HG03066 (cell line): ENCODE data around the gene URI1.

Source experiments
- ATAC-seq: cut with Tn5 transposase; IDR thresholded peaks from one replicate; pipeline ENCODE4 v1.9.1; 2021; ENCODE audit warnings: low read depth; ENCODE audit not compliant: unreplicated experiment

The URI1 gene

DNA sequence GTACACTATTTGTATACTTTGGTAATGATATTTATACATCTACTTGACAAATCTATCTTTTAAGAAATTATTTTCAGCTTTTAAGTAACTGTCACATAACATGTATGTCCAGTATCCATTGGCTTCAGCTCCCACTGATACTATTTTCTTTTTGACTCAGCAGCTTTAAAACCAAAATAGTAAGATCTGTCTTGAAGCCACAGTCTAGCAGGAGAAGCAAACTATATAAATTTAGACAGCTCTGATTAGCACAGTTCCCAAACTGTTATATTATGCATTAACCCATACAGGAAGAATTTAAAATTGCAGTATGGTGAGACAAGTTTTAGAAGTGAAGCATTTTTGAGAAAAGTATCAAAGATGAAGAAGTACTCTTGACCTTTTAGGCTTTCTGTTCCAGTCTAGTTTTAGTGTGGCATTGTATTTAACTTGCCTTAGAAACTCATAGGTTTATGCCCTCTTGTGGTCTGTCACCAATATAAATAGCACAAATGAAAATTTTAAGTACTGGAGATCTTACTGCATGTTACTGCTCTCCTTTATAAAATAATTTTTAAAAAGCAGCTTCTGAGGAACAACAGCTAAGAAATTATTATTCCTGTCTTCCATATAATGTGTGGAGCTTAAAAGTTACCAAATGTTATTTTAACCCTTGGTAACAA, 24.7 kb downstream of the URI1 start:
- no peak for ATAC-seq

- no peak for ATAC-seq
Observed at GRCh38 chr19:29967623-29968022, 25.6 kb downstream of the URI1 start.

DNA sequence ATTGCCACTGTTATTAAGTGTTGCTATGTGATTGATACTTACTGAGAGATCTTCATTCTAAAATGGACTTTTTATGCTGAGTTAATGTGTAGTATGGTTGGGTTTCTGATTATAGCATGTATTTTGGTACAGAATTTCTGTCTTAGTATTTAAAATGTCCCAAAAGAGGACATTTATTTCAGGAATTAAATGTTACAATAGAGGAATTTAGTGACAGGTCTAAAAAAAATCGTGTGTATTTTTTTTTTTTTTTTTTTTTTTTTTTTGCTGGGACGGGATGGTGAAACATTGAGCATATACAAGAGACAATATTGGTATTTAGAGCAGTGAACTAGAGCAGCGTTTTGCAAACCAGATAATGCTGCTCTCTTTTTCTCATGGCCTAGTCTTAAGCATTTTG, 27.9 kb downstream of the URI1 start:
- no peak for ATAC-seq

- no peak for ATAC-seq
Observed at GRCh38 chr19:29971002-29971401, 29.0 kb downstream of the URI1 start.

DNA sequence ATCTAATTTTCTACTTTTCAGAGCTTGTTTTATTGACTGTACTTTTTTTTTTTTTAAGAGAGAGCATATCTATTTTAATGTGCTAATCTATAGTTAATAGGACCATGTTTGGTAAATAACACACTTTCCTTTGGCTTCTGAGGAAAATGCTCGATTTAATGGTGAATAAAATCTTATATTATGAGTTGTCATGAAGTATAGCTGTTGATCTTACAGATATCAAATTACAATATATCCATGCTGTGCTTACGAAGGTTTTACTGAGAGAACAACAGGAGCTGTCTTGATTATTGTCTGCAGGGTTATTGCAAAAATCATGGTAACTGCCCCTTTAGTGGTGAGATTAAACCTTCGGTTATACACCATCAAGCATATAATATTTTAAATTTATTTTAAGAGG, 29.6 kb downstream of the URI1 start:
- ATAC-seq = no peak

DNA sequence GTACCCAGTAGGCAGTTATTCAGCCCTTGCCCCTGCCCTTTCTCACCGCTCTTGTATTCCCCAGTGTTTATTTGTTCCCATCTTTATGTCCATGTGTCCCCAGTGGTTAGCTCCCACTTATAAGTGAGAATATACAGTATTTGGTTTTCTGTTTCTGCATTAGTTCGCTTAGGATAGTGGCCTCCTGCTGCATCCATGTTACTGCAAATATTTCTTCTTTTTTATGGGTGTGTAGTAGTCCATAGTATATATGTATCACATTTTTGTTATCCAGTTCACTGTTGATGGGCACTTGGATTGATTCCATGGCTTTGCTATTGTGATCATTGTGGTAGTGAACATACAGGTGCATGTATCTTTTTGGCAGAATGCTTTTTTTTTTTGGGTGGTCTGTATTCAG, 32.7 kb downstream of the URI1 start:
- no peak for ATAC-seq

DNA sequence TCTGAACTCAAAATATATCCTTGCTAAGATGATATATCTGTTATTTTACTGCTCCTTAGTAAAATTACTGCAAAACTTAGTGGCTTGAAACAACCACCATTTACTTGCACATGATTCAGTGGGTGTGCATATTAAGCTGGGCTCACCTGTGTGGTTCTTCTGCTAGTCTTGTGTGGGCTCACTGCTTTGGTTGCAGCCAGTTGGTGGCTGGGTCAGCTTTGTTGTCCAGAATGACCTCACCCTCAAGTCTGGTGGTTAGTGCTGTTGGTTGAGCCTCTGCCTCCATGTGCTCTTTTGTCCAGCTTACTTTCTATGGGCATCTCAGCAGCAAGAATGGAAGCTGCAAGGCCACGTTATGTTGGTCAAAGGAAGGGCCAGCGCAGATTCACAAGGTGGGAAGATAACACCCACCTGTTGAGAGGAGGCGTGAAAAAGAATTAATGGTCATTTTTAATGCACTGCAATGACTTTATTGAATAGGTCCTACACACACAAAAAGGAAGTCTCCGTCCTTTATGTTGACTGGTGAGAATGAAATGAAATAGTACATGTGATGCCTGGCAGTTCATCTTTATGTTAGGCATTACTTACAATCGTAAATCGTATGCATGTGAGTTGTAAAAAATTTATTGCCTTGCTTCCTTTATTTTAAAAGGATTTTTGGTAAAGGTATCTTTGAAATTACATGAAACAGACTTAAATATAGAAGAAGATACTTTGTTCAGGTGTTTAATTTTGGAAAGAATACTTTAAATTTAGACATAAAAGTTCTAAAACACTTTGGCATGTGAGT, 34.3 kb downstream of the URI1 start:
- ATAC-seq = no peak

- ATAC-seq = no peak
Observed at GRCh38 chr19:29978080-29978479, 36.0 kb downstream of the URI1 start.

- no peak for ATAC-seq
Observed at GRCh38 chr19:29983568-29983967, 41.5 kb downstream of the URI1 start.

DNA sequence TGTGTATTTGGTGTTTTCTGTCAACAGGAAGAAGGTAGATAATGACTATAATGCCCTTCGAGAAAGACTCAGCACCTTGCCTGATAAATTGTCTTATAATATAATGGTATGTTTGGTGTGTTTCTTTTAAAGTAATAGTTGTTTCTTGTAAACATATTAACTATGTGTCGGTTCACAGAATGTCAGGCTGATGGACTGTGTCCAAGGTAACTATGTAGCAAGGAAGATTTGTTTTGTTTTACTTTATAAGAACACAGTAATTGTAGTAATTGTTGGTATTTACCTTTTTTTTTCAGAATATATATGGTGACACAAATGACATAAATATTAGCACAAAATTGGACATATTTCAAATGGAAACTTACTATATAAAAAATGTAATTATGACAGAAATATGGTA, 43.2 kb downstream of the URI1 start:
- no peak for ATAC-seq

DNA sequence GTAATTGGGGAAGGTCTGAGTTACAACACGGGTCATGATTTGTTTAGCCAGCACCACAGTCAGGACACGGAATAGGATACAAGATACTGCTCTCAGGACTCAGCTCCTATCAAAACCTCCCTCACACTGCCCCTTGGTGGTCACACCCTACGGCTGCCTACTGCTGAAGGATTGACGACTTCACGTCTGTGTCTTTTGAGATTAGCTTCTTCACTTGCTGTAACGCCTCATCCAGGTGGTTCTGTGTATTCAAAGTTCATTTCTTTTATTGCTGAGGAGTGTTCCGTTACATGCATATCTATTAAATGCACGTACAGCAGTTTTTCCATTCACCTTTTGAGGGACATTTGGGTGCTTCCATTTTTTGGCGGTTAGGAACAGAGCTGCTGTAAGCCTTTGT, 46.3 kb downstream of the URI1 start:
- no peak for ATAC-seq

DNA sequence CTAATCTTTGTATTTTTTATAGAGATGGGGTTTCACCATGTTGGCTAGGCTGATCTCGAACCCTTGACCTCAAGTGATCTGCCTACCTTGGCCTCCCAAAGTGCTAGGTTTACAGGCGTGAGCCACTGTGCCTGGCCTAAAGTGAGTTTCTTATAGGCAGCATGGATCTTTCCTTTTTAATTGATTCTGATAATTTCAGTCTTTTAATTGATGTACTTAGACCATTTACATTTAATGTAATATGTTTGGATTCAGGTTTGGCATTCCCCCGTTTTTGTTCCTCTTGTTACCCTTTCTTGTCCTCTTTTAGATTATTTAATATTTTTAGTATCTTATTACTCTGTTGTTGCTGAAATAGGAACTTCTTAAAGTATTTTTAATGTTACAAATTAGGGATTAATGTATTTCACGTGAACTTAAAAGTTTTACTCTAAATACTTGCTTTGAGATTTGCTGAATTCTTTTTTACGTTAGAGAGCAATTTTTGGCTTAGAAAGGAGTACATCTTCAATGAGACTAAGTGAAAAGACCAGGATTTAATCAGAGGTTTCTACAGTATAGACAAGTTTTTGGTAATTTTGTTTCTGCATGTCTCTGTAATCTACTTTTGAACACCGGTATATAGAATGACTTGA, 50.3 kb downstream of the URI1 start:
- ATAC-seq = no peak

- no peak for ATAC-seq
Observed at GRCh38 chr19:29999490-29999889, 57.5 kb downstream of the URI1 start.

DNA sequence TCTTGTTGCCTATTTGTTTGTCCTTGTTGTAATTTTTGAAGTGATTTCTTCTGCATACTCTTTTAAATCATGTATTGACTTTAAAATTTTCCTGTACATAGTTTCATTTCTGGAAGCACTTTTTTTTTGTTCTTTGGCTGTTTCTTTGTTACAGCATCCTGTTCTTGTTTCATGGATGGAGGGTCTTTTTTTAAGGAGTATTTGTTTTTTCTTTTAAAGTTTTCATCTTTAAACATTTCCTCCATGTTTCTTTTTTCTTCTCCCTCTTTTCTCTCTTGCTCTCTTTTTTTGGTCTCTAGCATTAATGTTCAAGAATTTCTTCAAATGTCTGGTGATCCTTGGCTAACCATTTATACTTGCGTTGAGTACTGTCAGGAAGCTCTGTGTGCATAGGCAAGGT, 58.8 kb downstream of the URI1 start:
- no peak for ATAC-seq

DNA sequence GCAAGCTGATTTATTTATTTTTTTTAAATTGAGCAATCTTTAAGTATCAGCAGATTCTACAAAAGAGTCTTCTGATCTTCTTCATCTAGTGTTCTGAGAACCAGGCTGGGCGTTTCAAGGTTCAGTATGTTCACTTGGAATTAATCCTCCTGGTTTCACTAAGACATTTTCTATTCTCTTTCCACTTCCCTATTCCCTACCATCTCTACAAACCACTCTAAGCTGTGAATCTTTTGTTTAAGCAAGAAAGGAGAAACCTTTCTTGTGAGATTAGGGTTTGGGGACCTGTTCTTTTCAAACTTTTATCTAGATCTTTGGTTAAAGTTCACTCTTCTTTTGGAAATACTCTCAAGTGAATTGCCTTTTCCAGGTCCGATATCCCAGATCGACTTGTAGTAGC, 59.3 kb downstream of the URI1 start:
- ATAC-seq = no peak

- ATAC-seq = no peak
Observed at GRCh38 chr19:30001791-30002190, 59.8 kb downstream of the URI1 start.

DNA sequence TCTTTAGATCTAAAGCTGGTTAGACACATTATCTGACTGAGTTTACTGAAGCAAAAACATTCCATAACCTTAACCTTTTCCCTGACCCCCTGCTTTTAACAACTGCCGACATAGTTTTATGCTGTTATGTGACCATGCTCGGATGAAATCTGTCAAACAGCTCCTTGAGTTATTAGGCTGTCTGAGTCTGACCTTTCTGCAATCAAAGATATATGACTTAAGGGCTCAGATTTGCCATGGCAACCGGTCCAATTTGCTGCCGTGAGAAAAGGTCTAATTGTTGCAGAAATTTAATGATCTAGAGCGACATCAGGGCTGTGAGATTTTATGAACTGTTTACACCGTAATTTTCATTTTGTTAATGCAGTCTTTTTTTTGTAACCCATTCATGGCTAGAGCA, 61.8 kb downstream of the URI1 start:
- no peak for ATAC-seq

GRCh38 chr19:30004403-30004802, 62.4 kb downstream of the URI1 start:
- ATAC-seq = no peak

DNA sequence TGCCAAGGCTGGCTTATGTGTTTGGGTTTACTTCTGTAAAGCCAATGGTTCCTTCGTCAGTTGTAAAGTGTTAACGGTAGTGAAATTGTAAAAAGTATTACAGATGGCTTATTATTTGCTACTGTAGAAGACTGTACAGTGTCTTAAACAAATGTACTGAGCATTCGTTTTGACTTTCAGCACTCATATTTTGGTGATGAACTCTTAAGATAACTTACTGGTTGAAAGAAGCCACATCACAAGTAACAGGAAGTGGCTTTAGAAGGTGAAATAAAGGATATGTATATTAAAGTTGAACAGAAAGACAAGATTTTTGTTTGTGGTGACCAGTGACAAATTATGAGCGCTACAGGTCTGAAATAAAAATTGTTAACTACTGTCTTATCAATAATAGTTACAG, 64.2 kb downstream of the URI1 start:
- ATAC-seq = no peak

GRCh38 chr19:30008169-30008568, 66.1 kb downstream of the URI1 start:
- no peak for ATAC-seq

DNA sequence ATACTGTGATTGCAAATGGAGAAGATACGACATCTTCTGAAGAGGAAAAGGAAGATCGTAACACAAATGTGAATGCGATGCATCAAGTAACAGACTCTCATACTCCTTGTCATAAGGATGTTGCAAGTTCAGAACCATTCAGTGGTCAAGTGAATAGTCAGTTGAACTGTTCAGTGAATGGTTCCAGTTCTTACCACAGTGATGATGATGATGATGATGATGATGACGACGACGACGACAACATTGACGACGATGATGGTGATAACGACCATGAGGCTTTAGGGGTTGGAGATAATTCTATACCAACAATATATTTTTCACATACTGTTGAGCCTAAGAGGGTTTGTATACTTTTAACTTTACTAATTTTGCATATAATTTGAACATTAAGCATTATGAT, 67.0 kb downstream of the URI1 start:
- no peak for ATAC-seq

DNA sequence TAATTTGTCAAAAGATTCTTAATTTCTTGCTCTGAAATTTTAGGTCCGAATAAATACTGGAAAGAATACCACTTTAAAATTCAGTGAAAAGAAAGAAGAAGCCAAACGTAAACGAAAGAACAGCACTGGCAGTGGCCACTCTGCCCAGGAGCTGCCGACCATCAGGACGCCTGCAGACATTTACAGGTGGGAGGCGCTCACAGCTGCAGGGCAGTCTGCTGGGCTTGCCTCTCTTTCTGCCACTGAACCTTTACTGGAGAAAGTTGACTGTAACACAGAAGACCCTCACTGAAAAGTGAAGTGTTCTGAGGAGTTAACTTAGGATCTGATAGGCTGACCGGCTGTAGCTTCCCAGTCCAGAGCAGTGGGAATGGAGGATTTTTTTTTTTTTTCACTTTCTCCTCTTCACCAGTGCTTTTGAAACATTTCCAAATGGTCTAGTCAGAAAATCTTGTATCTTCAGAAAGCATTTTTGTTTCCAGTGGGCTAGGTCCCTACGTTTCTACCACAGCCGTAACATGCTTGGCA, 69.1 kb downstream of the URI1 start:
- ATAC-seq = no peak
